Stimulated activated CD4-positive, alpha-beta T cell treated with anti-CD3 and anti-CD28 coated beads, Interleukin-4, amount 100 ng/mL, for 1 hour (primary cell): ENCODE measurements around the gene RDH5.

Source experiments
- DNase-seq: peaks from one replicate; pipeline ENCODE4 v3.0.0-alpha.2; 2020

RDH5 gene

DNA sequence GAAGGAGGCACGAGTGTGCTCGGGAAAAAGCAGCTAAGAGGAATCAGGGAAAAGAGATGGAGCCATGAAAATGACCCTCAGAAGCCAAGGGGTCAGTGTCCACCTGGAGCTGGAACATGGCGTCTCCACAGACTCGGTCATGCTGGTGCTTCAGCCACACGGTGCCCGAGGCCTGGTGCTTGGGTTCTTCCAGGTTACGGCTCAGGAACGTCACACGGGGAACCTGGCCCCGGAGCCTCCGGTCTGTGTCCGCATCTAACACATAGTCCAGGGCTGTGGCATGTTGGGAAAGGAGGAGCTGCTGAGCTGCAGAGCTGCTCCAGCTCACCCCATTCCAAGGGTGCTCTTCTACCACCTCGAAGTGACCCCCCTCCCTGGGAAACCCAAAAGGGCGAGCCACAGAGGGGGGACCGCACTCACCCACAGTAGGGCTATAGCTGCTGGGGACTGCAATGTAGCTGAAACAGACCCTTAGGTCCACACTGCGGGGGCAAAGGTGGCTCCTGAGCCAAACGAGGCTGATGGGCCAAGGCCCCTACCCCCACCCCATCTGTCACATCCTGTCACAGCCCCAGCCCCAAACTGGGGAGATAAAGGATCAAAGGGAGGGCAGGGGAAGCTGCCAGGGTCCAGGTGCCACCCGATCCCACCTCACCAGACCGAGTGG lies 23.3 kb upstream of the RDH5 start:
- no peak for DNase-seq

DNA sequence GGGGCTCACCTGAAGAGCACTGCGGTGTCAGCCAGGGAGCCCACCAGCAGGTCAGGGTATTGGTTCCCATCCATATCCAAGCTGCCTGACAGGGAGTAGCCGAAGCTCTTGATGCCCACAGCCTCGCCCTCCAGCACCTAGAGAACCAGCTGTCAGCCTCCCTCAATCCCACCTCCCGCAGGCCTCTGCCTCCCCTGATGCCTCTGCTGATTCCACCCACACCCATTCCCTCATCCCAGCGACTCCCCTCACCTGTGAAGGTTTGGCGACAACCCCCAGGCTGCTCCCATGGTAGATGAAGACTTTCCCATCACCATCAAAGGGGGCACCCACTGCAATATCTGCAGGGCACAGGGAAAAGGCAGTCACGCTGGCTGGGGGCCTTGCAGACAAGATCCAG lies 22.5 kb upstream of the RDH5 start:
- DNase-seq = no peak

DNA sequence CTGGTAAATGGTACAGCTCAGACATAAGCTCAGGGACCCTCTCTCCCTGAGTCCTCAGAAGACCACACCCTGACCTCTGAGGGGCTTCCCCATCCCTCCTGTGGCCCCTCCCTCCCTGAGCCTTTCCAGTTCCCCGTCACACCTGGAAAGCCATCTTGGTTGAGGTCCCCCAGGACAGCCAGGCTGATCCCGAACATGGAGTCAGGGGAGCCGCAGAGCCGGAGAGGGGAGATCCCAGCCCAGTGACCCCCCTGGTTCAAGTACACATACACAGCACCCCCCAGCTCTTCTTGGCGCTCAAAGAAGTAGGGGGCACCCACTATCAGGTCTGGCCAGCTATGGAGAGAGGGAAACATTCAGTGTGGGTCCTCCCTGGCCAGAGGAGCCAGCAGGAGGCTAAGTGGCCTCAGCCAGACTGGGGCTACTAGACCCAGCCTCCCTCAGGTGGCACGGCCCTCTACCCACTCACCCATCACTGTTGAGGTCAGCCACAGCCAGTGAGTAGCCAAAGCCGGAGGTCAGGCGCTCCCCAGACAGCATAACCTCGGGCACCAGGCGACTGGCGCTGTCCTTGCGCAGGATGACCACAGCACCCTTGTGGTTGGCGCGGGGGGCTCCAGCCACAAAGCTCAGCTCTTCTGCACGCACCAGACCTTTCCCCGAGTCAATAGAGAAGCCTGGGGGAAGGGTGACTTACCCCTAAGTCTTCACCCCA lies 21.8 kb upstream of the RDH5 start:
- no peak for DNase-seq

DNA sequence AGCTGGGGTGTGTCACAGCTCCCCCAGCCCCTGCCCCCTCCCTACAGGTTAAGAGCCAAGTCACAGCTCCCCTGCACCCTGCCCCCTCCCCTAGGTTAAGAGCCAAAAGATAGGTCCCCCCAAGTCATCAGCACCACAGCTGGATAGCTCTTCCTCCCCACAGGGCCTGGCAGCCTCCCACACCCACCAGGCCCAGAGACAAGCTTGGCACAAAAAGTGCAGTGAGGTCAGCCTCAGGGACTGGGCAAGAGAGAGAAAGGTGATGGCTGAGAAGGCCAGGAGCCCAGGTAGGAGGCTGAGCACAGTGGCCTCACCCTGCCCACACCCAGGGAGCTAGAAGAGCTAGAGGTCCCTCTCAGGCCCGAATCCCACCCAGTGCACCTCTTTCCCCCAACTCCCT lies 21.2 kb upstream of the RDH5 start:
- DNase-seq = no peak

DNA sequence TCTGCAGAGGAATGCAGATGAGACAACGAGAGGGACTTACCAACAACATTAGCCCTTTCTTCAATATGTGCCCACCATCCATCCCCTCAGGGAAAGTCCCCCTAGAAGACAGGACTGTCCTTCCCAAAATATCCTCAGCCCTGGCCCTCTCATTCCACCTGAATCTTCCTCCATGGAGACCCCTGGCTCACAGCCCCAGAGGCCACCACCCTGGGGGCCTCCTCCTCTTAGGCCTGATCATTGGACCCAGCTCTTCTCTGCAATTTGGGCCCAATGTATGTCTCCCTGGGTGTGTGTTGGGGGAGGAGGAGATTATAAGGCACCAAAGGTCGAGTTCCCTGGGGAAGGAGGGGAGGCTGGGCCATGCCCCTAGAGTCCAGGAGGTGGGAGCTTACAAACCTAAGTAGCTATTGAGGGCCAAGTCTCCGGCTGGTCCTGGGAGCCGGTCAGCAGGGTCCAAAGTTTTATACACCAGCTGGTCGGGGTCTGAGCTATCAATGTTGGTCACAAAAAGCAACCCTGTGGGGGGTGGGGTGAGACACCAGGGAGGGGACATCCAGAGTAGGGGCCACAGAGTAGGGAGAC lies 20.6 kb upstream of the RDH5 start:
- DNase-seq = no peak

DNA sequence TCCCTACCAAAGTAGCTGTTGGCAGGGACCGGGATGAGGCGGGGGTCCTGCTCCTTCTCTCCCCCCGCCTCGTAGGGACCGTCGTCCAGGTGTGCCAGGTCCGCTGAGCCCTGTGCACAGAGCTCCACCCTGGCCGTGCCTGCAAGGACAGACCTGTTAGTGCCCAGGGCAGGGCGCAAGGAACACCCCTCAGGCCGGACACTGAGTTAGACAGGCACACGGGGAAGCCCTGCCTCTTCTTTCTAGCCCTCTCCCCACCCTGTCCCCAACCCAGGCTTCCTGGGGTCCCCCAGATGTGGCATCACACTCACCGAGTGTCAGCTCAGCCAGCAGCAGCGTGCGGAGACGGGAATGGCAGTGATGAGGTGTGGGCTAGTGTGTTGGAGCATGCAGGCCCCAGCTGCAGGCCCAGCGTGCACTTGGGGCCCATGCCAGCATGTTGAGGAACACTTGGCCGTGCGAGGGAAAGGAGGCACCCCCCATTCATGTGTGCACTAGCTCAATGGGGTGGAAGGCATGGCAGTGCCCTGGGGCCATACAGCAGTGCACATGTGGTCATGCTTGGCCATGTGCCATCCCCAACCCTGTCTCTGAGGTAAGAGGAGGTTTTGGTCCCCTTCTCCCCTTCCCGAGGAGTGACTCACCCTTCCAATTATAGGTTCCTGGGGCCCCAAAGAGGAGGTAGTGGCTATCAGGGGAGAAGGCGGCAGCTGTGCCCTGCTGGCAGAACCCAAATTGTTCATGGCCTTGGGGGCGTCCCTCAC lies 19.8 kb upstream of the RDH5 start:
- no peak for DNase-seq

DNA sequence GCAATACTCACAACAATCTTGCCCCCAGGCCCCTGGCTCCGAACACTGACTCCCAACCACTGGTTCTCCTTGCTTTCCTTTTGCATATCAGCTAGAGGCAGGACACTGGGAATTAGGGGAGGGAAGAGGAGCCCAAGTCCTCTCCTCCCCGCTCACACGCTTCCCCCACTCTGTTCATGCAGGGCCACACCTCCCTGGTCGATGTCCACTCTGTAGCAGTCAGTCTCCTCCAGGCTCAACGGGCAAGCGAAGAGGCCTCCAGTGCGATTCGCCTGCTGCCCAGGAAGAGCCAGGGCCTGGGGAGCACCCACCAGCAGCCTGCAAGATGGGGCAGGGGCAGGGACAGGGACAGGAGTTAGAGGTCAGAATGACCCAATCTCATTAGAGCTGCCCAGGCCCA lies 17.3 kb upstream of the RDH5 start:
- no peak for DNase-seq

DNA sequence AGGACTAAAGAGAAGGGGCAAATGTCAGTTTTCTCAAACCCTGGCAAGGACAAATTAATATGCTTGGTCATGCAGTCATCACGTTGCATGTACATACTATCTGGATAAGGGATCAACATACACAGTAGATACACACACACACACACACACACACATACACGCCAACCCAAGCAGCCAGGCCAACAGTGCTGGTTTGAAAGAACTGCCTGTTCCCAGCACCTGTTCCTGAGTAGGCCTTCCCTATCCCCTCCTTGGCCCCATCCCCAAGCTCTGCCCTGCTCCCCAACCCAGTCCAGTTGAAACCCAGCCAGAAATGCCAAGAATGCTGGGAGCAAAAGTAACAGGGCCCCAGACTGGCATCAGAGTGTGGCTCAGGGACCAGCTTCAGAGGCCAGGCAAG lies 16.9 kb upstream of the RDH5 start:
- no peak for DNase-seq

DNA sequence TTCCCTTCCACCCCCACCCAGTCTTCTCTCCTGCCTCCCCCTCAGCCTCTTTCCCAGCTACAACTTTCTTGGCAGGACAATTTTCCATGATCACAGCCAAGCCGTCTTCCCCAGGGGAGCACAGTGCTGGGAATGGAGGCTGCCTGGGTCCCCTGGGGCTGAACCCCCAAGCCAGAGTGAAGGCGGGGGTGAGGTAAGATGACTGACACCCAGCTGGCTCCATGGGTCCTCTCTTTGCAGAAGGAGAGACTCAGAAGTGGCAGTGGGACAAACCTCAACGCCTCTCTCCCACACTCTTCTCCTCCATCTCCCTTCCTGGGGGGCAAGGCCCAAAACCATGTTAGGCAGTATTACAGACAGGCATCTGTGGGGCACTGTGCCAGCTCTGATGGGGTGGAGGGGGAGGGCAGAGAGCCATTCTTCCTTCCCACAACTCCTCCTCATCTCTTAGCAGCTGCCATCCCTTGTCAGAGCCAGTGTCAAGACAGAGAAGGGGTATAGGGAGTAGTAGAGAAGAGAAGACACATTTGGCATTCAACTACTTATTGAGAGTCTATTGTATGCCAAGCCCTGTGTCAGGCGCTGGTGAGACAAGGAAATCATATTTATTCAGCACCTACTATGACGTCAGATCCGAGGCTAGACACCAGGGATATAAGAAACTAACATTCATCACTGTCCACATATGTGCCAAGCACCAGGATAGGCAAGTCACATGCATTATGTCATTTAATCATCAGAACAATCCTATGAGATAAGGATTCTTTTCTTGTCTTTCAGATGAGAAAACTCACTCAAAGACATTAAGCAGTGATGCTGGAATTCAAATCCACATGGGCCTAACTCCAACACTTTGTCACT lies 16.1 kb upstream of the RDH5 start:
- no peak for DNase-seq

DNA sequence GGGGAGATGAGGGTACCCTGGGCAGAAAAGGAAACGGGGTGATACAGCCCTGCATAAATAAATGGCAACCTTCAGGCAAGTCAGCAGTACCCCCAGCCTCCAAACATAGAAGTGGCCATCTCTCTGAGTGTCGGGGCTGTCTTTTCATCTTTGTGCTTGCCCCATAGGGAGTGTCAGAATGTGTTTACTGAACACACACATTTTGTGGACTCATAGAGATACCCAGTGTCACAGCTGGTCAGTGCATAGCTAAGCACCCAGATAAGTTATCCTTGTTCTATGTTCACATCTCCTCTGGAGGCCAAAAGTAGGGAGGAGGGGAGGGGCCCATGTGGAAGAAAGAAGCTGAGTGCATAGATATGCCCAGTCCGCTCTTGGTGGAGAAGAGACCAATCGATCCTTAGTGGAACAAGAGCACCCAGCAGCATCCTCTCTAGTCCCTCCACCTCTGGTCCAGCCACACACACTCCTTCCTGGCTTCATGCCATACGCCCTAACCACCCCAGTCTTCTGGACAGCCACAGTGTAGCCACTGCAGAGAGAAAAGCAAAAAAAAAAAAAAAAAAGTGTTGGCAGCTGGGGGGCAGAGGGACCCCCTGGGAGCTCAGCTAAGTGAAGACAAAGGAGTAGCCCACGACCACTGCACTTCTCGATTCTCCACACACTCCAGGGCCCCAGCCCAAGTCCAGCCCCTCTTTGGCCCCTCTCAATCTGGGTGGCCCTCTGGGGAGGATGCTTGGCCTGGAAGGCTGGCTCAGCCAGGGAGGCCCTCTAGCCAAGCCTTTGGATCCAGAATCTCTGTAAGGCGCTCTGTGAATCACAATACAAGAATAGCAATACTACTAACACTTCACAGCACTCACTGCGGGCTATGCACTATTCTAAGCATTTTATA lies 15.1 kb upstream of the RDH5 start:
- no peak for DNase-seq

DNA sequence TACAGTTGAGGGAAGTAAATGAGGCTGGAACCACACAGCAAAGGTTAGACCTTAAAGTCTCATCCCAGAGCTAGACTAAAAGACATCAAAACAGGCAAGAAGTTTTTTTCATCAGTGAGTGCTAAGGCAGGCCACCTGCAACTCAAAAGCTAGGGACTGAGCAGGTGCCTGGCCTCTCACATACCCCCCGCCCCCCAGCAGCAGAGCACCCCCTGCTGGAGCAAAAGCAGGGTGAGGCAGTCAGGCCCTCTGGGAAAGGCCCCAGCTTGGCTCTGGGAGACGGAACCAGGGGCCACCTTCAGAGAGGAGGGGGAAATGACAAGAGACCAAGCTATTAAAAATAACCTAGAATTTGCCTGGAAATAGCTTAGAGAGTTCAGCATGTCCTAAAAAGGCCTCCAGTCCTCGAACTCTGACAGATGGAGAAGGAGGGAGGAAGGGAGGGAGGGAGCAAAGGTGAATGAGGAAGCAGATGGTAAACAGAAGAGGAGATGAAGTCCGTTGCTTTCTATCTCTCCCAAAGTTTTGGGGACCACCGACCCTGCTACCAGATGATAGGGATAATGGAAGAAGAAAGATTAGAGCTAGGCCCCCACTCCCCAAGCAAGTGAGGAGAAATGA lies 14.3 kb upstream of the RDH5 start:
- DNase-seq = no peak

DNA sequence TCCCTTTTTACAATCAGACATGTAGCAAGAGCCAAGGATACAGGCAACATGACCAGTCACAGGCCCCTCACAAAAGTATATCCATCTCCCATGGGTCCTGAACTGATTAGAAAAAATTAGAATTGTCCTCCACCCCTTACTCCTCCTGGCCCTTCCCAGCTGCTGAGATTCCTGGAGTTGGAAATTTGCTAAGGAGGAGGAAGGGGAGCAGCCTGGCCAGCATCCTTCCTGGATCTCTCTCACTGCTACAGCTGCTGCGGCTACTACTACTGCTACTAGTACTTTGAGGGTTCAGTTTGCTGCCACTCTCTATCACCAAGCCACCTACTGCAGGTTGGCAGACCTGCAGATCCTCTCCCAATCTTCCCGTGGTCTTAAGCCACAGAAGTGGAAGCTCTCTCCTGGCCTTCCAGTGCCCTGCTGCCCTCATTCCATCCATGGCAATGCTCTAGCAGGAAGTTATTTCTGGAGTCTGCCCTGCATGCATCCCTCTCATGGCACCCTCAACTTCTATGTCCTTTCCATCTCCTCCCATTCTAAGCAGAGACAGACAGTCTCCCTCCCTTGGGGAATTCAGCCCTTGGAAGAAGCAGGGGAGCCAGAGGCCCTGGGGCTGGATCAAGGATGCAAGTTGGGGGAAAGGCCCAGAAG lies 13.5 kb upstream of the RDH5 start:
- DNase-seq = no peak

DNA sequence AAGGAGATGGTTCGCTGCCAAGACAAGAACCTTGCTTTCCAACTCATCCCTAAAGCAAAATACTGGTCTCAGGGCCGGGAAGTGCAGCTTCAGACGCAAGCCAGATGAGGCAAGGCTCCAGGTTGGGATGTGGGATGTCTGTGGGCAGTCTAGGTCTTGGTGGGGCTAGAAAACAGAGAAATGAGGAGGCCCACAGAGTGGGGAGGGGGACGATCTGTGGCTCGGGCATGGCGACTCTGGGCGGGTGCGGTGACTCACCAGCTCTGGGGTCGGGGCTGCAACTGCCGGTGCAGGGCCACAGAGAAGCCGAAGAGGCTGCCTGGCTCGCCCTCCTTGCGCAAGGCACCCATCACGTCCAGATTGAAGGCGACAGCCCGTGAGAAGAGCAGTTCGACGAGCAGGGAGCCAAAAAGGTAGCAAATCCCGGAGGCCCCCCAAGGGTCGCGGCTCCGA lies 12.9 kb upstream of the RDH5 start:
- no peak for DNase-seq

DNA sequence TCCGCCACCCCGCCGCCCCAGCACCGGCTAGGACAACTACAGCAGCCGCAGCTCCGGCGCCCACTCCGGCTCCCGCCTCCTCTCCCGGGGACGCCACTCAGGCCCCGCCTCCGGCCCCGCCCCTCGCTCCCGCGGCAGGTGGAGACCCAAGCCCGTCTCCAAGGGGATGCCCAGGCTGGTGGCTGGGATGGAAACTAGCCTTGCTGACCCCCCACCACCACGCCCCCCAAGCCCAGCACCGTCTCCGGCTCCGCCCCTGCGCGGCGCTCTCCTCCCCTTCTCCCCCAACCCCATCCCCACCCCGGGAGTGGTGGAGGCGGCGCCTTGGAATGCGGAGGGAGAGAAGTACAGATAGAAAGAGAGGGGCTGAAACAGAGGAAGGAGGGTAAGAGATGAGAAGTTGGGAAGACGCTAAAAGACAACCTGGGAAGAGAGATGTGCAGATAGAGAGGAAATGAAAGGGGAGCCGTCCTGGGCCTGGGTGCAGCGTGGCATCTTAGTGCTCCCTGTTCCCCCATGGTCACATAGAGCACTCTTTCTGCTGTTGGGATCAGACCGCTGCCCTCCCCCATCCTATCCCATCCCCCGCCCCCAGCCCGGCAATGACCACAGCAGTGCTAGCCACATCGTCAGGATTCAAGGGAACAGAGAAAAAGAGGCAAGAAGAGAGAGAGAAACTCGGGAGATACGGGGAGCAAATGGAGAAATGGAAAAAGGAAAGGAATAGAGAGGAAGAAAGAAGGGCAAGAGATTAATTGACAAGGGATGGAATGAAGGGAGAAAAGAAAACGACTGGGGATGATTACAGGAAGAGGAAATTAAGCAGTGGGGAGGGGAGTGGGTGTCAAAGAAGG lies 12.1 kb upstream of the RDH5 start, which contains the start of gene ITGA7:
Gene ITGA7 (minus strand): TSS at position 64 of the 854 bp plus-strand sequence. CDS start 222 bp downstream, outside the sequence.
- peak; percentile 70 for DNase-seq

DNA sequence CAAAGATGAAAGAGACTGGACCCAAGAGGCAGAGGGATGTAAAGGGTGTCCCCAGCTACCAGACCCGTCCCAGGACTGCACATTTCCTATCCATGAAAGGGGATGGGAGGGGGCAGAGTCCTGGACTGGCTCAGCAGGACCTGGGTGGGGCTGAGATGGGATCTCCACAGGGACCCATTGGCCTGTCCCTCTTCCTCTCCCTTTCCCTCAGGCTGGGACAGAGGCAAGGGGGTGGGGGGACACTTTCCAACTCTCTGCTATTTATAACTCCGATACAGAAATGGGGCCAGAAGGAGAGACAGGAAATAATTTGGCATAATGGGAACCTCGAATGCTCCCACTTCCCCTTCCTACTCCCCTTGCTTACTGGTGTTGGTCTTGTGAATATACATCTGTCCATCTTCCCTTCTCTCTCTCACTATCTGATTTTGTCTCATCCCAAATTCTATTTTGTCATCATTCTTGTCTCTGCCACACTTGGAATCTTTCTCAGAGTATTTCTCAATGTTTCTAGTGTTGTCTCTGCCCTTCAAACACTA lies 11.4 kb upstream of the RDH5 start:
- DNase-seq = no peak

DNA sequence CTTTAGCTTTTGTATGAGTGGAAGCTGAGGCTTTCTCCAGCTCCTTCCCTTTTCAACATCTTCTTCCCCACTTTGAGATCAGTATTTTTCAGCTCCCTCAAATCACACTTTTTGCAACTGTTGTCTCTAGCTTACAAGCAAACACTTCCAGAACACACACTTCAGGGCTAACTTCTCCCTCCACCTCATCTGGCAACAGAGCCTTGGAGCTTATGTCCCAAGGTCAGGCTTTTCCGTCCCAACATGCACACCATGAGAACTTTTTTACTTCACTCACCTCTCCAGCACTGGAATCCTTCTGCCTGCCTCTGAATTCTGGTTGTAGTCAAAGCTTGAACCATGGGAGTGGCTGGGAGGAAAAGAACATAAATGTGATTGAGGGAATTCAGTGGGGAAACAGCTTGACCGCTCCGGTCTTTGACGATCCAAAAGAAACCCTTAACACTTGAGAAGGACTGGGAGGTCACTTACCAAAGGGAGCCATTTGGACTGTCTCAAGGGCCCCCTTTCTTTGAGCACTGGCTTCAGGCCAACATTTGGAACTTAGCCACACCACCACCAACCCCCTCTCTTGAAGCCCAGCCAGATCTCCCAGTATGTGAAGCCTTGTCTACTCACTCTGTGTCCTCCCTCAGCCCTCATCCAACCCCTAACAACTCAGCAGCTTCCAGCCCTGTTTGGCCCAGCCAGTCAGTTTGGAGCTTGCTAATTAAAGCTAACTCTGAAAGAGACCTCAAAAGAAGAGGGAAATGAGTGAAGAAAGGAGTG lies 8.2 kb upstream of the RDH5 start:
- no peak for DNase-seq

DNA sequence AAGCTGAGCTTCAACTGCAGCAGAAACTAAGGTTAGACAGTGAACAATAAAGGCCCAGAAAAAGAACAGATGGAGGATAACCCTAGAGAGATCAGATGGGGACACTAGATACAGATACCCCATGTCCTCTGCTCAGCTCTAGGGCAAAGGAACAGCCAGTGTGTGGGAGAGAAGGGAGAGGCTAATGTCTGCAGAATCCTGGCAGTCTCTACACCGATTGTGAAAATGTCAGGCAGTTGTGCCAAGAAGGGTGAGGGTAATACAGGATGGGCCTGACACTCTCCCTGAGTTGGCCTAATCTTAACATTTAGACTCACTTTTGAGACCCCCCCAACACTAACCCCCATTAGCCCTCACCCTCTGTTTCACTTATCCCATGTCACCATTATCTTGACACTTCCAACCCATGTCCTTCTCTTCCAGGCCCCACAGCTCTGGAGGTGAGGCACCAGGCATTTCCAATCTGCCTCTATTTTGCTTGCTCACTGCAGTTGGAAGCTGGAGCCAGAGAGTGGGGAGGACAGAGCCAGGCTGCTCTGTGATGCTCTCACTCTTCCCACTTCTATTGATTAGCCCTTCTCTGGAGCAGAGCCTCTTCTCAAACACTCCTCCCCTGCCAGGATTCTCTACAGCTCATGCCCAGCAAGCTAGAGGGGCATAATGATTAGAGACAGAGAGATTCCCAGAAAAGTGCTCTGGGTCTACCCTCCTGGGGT lies 7.3 kb upstream of the RDH5 start:
- DNase-seq = no peak

DNA sequence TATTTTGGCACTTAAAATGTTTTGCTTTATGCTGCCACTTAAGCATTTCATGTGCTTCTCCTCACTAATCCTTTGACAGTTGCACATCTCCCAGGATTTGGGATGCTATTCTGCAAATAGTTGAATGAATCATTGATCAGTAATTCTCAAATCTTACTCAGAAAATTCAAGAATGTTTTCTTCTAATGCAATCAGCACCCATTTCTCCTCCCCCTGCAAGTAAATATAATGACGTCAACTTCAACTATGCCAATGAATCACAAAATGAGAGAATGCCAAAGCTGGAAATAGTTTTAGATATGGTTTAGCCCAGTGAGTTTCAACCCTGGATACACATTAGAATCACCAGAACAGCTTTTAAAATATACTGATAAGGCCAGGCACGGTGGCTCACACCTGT lies 6.5 kb upstream of the RDH5 start:
- DNase-seq = no peak
